Measurements from ENCODE around the gene SETD3.

DNA sequence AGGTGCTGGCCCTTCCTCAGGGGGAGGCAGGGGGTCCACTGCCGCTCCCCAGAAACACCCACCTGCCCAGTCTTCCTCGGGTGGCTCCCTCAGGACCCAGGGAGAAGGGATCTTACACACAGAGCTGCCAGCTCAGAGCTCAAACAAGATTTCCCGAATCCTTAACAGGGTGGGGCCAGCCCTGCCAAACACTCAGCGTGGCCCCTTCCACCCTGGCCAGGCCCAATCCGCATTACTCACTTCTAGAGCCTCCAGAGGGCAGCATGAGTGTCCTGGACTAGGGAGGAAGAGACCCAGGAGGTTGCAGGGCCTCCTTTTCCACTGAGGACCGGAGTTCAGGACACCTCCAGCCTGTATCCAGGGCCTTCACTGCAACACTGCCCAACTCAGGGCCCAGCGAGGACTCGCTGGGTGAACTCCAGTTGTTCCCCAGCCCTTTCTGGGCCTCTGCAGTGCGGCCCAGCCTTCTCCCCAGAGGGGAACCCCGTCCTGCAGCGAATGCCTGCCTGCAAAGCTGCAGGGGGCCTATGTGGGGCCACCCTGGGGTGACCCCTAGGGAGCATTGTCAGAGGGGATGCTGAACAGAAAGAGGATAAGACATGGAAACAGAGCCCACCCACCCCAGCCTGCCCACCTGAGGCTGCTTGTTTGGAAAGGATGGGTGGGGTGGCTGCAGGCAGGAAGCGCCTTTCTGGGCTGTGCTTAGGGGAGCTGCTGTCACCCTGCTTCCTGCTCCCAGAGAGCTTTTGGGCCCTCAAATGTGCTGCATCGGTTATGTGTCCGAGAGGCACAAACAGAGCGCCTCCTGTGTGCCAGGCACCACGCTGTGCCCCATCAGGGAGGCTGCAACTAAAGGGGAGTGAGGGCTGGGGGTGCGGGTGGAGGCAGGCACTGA is 44.4 kb upstream of the SETD3 start:
- TF ChIP-seq, protein P1, sequence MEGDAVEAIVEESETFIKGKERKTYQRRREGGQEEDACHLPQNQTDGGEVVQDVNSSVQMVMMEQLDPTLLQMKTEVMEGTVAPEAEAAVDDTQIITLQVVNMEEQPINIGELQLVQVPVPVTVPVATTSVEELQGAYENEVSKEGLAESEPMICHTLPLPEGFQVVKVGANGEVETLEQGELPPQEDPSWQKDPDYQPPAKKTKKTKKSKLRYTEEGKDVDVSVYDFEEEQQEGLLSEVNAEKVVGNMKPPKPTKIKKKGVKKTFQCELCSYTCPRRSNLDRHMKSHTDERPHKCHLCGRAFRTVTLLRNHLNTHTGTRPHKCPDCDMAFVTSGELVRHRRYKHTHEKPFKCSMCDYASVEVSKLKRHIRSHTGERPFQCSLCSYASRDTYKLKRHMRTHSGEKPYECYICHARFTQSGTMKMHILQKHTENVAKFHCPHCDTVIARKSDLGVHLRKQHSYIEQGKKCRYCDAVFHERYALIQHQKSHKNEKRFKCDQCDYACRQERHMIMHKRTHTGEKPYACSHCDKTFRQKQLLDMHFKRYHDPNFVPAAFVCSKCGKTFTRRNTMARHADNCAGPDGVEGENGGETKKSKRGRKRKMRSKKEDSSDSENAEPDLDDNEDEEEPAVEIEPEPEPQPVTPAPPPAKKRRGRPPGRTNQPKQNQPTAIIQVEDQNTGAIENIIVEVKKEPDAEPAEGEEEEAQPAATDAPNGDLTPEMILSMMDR (IDR thresholded peaks at IDR 0.05) = no peak
- no peak for TF ChIP-seq EZH2 (IDR thresholded peaks at IDR 0.05; ENCODE audit: borderline replicate concordance, insufficient read depth, low read depth, low read length, poor library complexity, severe bottlenecking)
